Stimulated activated CD8-positive, alpha-beta memory T cell treated with anti-CD3 and anti-CD28 coated beads, Interleukin-12 subunit alpha, Interleukin-12 subunit beta, amount 100 ng/mL, for 24 hours (primary cell): ENCODE measurements around the gene DRC7.

ENCODE experiments used
- DNase-seq: peaks from one replicate; pipeline ENCODE4 v3.0.0-alpha.2; 2020; ENCODE audit errors: extremely low read depth

DRC7 gene

DNA sequence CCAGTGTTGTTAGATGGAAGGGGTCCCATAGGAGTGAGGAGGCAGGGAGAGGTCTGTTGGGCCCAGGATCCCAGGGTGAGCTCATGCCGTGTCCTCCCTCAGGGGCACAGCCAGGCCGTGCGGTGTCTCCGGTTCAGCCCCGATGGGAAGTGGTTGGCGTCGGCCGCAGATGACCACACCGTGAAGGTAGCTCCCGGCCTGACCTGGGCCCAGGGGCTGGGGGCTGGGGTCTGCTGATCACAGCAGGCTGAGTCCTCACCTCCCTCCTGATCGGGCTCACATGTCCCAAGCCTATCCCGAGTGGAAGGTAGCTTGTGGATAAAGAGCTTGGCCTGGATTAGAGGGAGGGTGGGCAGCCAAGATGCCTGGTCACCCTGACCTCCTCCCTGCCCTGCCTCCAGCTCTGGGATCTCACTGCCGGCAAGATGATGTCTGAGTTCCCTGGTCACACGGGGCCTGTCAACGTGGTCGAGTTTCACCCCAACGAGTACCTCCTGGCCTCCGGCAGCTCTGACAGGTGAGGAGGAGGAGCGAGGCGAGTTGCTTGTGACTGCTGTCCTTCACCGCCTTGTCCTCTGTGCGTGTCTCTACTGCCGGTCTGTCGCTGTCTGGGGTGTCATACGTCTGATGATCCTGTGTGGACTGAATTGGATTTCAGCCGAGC, 57.1 kb downstream of the DRC7 start:
- DNase-seq = no peak

DNA sequence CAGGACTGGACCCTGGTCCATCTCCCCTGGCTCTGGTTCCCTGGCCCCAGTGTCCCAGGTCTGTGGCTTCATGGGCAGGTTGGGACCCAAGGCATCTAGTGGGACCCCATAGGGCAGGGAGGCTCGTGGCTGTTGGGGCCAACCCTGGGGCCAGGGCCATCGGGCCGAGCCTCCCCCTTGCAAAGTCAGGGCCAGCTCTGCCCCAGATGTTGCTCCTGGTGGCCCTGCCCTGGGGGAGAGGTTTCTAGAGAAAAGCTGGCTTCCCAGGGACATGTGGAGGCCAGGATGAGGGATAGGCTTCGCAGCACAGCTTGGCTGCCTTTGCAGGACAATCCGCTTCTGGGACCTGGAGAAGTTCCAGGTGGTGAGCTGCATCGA, 57.6 kb downstream of the DRC7 start:
- DNase-seq = no peak

DNA sequence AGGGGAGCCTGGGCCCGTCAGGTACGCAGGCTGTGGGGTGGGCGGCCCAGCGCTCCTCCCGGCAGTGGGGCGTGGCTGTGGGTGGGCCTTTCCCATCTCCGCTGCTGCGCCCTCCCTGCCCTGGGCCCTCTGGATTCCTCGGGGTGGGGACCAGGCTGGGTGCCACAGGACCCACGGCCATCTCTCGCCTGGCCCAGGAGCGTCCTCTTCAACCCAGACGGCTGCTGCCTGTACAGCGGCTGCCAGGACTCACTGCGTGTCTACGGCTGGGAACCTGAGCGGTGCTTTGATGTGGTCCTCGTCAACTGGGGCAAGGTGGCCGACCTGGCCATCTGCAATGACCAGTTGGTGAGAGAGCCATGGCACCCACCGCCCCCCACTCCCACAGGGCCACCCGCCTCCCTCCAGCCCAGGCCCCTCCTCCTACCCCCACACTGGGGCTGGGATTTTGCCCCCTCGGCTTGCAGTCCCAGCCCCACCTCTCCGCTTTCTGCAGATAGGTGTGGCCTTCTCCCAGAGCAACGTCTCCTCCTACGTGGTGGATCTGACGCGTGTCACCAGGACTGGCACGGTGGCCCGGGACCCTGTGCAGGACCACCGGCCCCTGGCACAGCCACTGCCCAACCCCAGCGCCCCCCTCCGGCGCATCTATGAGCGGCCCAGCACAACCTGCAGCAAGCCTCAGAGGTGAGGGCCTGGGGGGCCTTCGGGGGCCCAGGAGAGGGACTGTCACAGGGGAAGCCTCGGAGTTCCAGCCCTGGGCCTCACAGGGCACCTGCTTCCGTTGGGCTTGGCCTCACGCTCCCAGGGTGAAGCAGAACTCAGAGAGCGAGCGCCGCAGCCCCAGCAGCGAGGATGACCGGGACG, 58.2 kb downstream of the DRC7 start:
- no peak for DNase-seq

- no peak for DNase-seq
Measured at GRCh38 chr16:57753448-57754353, 59.1 kb downstream of the DRC7 start.

DNA sequence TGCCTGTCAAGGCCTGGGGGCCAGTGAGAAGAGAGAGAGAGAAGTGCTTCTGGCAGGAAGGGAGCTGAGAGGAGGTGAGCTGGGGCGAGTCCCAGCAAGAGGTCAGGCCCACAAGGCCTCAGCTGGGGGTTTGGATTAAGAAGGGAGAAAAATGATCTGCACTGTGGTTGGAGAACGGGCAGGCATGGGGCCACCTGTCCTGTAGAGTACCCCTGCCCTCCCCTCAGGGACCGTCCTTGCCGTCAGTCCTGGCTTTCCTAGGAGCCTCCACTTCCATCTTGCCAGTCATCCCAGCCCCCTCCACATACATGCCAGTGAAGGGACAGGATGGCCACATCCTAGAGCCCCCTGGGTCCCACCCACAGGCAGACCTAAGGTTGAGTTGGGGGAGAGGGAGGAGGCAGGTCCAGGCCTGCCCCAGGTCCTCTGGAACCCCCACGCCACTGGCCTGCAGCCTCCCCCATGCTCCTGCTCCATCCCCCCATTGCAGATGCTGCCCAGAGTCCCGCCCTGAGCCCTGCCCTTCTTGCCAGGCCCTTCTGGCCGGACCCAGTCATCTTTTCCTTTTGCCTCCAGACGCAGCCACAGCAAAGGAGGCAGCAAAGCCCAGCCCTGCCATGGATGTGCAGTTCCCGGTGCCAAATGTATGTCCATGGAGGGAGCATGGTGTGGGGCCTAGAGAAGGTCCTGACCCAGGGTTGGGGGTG, 59.9 kb downstream of the DRC7 start:
- DNase-seq = no peak

- DNase-seq = no peak
Measured at GRCh38 chr16:57755061-57755684, 60.6 kb downstream of the DRC7 start.

DNA sequence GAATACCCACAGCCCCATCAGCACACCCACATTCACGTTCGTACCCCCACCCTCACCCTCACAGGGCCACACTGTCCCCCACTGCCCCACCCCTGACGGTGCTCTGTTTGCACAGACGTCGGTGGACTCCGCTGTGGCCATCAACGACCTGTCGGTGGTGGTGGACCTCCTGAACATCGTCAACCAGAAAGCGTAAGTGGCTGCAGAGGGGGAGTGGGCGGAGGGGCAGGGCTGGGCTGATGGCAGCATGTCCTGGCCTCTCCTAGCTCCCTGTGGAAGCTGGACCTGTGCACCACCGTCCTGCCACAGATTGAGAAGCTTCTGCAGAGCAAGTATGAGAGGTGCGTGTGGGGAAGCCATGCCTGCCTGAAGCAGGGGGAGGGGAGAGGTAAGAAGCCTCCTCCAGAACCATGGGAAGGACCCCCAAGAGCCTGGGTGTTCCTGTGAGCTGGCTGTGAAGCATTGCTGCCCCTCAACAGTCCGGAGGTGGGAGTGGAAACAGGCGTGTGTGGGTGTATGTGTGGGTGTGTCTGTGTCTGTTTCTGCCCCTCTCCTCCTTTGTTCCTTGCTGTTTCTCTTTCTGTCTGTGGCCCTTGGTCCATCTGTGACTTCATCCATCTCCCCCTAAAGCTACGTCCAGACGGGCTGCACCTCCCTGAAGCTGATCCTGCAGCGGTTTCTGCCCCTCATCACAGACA, 61.3 kb downstream of the DRC7 start:
- no peak for DNase-seq

GRCh38 chr16:57756424-57757325, 62.1 kb downstream of the DRC7 start:
- no peak for DNase-seq

DNA sequence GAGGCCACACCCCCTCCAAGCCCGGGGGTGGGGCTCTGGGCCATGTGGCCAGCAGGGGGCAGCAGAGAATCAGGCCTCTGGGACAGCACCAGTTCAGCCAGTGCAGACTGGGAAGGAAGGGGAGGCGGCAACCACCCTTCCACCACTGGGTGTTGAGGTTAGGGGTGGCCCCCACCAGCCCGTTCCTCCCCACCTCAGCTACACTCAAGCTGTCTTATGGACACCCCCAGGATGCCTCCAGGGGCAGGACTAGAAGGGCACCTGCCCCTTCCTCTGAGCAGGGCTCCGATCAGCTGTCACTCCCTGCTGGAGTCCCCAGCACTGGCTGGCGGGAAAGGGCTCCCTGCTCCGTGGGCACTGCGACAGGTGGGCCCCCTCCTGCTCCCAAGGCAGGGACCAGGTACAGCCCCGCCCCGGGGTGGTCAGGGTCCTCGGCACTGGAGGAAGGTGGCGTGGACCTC, 62.8 kb downstream of the DRC7 start:
- DNase-seq = peak; percentile 66

- no peak for DNase-seq
Measured at GRCh38 chr16:57757883-57758282, 63.3 kb downstream of the DRC7 start.

DNA sequence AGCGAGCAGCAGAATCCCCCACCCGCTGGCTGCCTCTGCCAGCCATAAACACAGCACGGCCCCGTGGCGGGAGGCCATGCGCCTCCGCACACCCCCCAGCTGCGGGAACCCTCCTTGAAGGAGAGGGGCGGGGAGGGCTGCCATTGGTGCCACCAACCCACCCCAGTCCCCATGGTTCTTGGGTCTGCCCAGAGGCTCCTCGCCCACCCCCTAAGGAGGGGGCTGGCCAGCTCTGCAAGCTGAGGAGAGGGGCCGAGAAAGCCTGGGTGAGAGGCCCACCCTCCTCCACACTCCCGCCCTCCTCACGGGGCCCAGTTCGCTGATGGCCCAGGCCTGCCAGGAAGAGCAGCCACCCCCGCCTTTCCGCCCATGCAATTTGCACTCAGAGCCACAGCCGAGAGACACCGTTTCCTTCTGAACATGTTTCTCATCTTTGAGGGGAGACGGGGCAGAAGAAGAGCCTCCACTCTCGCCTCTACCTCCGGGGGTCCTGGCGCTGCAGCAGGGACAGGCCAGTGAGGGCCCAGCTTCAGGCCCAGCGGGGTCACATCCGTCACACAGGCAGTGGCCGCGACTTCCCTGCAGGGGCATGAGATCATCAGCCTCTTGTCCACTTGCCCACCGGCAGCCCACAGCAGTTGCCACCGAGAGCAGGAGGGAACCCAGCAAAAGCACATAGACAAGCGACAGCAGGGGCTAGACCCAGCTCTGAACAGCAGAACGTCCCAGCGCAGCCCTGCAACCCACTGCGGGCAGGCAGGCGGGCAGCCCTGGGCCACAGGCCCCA, 63.9 kb downstream of the DRC7 start:
- no peak for DNase-seq

DNA sequence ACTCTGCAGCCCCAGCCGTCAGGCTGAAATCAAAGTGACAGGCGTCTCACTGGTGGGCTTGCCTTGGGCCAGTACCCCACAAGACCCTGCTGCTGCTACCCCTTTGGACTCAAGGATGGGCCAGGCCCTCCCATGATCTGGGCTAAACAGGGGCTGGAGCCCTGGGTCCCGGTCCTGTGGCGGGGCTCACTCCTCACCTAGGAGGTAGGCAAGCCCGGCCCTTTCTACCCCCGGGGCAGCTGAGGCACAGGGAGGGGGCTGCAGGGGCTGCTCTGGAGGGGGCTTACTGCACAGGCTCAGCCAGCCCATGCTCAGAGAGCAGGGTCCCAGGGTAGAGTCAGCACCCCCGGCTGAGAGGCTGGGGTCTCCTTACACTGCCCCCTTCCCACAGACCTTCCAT, 64.5 kb downstream of the DRC7 start:
- no peak for DNase-seq

GRCh38 chr16:57759541-57760356, 65.1 kb downstream of the DRC7 start:
- DNase-seq = no peak

GRCh38 chr16:57760357-57761160, 66.0 kb downstream of the DRC7 start:
- DNase-seq = no peak

DNA sequence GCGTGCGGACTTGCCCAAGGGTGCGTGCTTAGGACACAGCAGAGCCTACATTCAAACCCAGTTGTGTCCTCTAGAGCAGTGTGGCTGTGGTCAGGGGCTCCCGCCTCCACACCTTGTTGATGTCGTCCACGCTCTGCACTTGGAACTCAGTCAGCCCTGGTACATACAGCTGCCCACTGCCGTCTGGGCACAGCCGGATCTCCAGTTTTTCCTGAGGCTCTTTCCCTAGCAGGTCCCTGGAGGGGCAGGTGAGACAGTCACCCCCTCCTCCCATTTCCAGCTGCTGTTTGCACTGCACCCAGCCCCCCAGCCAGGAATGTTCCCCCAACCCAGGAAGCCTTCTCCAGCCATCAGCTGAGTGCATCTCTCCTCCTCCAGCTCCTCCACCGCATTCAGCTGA, 66.7 kb downstream of the DRC7 start:
- DNase-seq = no peak

DNA sequence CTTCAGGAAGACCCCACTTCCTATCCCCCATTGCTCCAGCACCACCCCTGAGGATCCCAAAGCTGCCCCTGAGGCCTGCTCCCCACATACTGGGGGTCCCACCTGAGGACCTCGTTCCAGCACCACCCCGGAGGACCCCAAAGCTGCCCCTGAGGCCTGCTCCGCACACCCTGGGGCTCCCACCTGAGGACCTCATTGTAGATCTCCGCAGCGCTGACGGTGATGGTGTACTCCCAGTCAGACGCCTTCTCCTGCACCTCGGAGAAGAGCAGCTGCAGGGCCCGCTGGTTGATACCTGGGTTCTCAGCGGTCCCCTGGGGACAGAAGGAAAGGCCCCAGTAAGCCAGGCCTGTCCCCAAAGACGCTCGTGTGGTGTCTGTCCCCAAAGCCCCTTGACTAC, 67.4 kb downstream of the DRC7 start:
- DNase-seq = no peak
